Fibroblast of lung (primary cell): ENCODE data around the gene CMTM7.

Experiments
- EZH2 ChIP-seq: IDR thresholded peaks from 2 replicates; pipeline ENCODE4 v1.5.1; 2012; ENCODE audit warnings: low read length, control low read depth, mild to moderate bottlenecking; ENCODE audit errors: missing control alignments
- TF ChIP-seq, protein P1 (sequence below), 2 donors: IDR thresholded peaks in 1 of 2; conservative IDR thresholded peaks in 1 of 2; 1 replicate in 1 of 2; 2 replicates in 1 of 2; pipeline ENCODE4 v1.5.1; 2011 to 2012; ENCODE audit warnings: low read length in 2 of 2, control low read depth in 1 of 2, inconsistent platforms in 1 of 2, low read depth in 1 of 2, mild to moderate bottlenecking in 1 of 2

DNA sequence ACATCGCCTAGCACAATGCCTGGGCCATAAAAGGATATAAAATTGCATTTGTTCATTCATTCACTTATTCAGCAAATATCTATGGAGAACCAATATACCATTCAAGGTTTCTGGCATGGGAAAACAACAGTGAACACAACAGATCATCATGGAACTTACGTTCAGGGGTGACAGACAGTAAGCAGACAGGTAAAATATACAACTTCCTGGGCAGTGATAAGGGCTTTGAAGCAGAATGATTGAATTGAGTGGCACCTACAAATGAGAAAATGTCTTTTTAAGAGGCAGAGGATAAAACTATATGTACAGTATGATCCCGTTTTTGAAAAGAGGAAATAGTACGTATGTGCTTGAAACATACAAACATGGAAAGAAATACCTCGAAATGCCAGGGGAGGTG lies 39.2 kb downstream of the CMTM7 start:
- TF ChIP-seq, protein P1, sequence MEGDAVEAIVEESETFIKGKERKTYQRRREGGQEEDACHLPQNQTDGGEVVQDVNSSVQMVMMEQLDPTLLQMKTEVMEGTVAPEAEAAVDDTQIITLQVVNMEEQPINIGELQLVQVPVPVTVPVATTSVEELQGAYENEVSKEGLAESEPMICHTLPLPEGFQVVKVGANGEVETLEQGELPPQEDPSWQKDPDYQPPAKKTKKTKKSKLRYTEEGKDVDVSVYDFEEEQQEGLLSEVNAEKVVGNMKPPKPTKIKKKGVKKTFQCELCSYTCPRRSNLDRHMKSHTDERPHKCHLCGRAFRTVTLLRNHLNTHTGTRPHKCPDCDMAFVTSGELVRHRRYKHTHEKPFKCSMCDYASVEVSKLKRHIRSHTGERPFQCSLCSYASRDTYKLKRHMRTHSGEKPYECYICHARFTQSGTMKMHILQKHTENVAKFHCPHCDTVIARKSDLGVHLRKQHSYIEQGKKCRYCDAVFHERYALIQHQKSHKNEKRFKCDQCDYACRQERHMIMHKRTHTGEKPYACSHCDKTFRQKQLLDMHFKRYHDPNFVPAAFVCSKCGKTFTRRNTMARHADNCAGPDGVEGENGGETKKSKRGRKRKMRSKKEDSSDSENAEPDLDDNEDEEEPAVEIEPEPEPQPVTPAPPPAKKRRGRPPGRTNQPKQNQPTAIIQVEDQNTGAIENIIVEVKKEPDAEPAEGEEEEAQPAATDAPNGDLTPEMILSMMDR (conservative IDR thresholded peaks at IDR 0.05 in 1 of 2, IDR thresholded peaks at IDR 0.05 in 1 of 2; ENCODE audit: low read depth in 1 of 2, low read length in 2 of 2), result no peak
- TF ChIP-seq EZH2, result no peak
